GM21360 (cell line): Measurements from ENCODE around the gene EI24.
A peak's percentile ranks its signal among the peaks of the same experiment; 100 is the strongest.
"Not testable (repeated sequence)": the region's sequence is repeated elsewhere in the genome, so short reads cannot be mapped to it uniquely, and the experiment has no call there.

Experiments used
- ATAC-seq: cut with Tn5 transposase; IDR thresholded peaks from one replicate; pipeline ENCODE4 v1.9.1; 2021; ENCODE audit warnings: mild to moderate bottlenecking, moderate library complexity; ENCODE audit not compliant: unreplicated experiment

The EI24 gene

GRCh38 chr11:125568970-125569914 is at the start of gene EI24:
EI24 (plus strand) TSS chr11:125569477; CDS start chr11:125572528, 3,051 bp downstream.
- ATAC-seq = peak; percentile 97

- no peak for ATAC-seq
Observed at GRCh38 chr11:125519860-125520834, 49.1 kb upstream of the EI24 start.

GRCh38 chr11:125525303-125525702 is 44.0 kb upstream of the EI24 start:
- no peak for ATAC-seq

GRCh38 chr11:125532668-125533067 is 36.6 kb upstream of the EI24 start:
- ATAC-seq = no peak

- no peak for ATAC-seq
Observed at GRCh38 chr11:125535585-125535984, 33.7 kb upstream of the EI24 start.

GRCh38 chr11:125536834-125537233 is 32.4 kb upstream of the EI24 start:
- ATAC-seq = not testable (repeated sequence)

GRCh38 chr11:125542709-125543108 is 26.6 kb upstream of the EI24 start:
- ATAC-seq = no peak

- ATAC-seq = no peak
Observed at GRCh38 chr11:125550780-125551179, 18.5 kb upstream of the EI24 start.

- no peak for ATAC-seq
Observed at GRCh38 chr11:125551835-125552342, 17.4 kb upstream of the EI24 start.

- no peak for ATAC-seq
Observed at GRCh38 chr11:125552927-125553326, 16.4 kb upstream of the EI24 start.

GRCh38 chr11:125553357-125553756 is 15.9 kb upstream of the EI24 start:
- no peak for ATAC-seq

- ATAC-seq = no peak
Observed at GRCh38 chr11:125554038-125554437, 15.2 kb upstream of the EI24 start.

GRCh38 chr11:125559888-125560287 is 9.4 kb upstream of the EI24 start:
- ATAC-seq = no peak

GRCh38 chr11:125561924-125562323 is 7.4 kb upstream of the EI24 start:
- ATAC-seq = no peak

- no peak for ATAC-seq
Observed at GRCh38 chr11:125562430-125562829, 6.8 kb upstream of the EI24 start.

GRCh38 chr11:125564357-125564756 is 4.9 kb upstream of the EI24 start:
- no peak for ATAC-seq

- ATAC-seq = no peak
Observed at GRCh38 chr11:125566235-125566634, 3.0 kb upstream of the EI24 start.

- no peak for ATAC-seq
Observed at GRCh38 chr11:125569915-125570621, 791 bp downstream of the EI24 start.

- ATAC-seq = no peak
Observed at GRCh38 chr11:125570952-125571351, 1.7 kb downstream of the EI24 start.

GRCh38 chr11:125572916-125573315 is 3.6 kb downstream of the EI24 start:
- ATAC-seq = no peak

GRCh38 chr11:125577181-125577580 is 7.9 kb downstream of the EI24 start:
- ATAC-seq = not testable (repeated sequence)
